ENCODE data around the gene TYROBP. TPM values are rescaled to one million over a fixed set of nuclear protein-coding genes. Genes with fewer than 3 reads are reported as not detected.

TYROBP gene
- polyA plus RNA-seq, 2 of the 4 experiments (the other 2 are of a cell fraction) = 0.21 TPM; not detected in 1

DNA sequence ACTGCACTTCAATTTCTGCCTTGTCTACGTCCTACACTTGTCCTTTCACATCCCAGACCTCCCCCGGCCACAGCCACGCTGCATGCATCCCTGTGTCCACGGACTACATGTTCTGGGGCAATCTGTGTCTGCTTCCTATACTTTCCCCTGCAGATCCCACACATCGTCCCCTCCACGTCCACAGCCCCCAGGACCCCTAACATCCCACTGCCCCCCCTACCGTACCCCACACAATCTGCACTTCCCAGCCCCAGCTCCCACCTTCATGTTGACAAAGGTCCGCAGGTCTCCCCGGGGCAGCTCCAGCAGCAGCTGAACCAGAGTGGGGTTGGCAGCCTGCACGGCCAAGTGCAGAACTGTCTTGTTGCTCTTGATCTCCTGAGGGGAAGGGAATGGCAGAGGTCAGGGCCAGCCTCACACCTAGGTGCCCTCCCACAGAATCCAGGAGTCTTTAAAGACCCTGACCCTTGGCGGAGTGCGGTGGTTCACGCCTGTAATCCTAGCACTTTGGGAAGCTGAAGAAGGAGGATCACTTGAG is 17.9 kb downstream of the TYROBP start:
- Histone ChIP-seq H3K27ac (no peak overlapping the region), H3K4me3 (no peak overlapping the region), H3K4me2 (no peak overlapping the region), H3K4me1 (no peaks in the 10 kb centered on the region), H3K9me3 (no peaks in the 10 kb centered on the region)
- no peak for DNase-seq (ENCODE audit: low read depth in 1 of 2, low spot score in 1 of 2)
- TF ChIP-seq ZNF302 (CRISPR knock-in tag; IDR thresholded peaks at IDR 0.05) = no peak
- no peak for TF ChIP-seq EP300 (IDR thresholded peaks at IDR 0.05)
- TF ChIP-seq USF2 (IDR thresholded peaks at IDR 0.05) = no peak
- no peak for TF ChIP-seq POLR2AphosphoS2 (conservative IDR thresholded peaks at IDR 0.05; ENCODE audit: low read length)
- 92% methylated on average over 13 of the region's 13 CpGs for WGBS (ENCODE audit: missing lambda C conversion rate)
- peak; percentile 28 to 46; a peak in 1 of 6 replicates for ATAC-seq
- ChIA-PET POLR2A (interaction anchor here (0.6 kb wide), 1 partner anchor 526 kb away, joined by 4 read pairs; no protein-coding TSS in a partner anchor), CTCF (interaction anchor here (0.6 to 17.6 kb wide), 7 partner anchors 7 to 1588 kb away, joined by 3 to 402 read pairs (median 3); no protein-coding TSS in a partner anchor)
- FAIRE-seq = no peak

DNA sequence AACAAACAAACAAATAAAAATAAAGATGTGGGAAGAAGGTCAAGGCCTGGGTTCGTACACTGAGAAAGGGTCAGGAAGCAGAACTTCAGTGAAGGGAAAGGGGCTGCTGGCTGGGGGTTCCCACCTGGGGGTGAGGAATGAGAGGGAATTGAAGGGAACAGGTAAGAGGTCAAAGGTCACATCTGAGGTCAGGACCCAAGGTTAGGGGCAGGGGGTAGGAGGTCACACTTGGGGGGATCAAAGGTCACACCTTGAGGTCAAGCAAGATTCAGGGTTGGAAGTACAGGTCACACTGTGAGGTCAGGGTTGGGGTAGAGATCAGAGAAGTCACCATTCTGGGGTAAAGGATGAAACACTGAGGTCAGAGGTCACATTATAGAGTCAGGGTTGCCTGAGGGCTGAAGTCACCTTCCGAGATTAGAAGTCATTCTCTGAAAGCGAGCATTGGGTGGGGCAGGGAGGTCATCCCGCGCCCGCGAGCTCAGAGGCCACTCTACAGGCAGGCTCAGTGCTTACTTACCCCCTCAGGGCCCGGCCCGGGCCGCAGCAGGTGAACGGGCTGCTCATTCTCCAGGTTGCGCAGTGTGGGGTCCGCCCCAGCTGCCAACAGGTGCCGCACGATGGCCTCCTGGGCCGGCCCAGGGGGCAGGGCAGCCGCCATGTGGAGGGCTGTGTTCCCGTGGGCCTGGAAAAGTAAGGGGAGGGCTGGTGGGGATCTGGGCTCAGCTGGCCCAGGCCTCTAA is 18.6 kb downstream of the TYROBP start:
- FAIRE-seq (no peak), ATAC-seq (peak; percentile 13 to 28; a peak in 5 of 6 replicates), DNase-seq (ENCODE audit: low read depth in 1 of 2, low spot score in 1 of 2) (no peak)
- no peaks in the 10 kb centered on the region for H3K4me1 ChIP-seq
- no peak overlapping the region for H3K27ac ChIP-seq
- no peak overlapping the region for H3K4me2 ChIP-seq
- no peak for TF ChIP-seq CBX8 (IDR thresholded peaks at IDR 0.05)
- TF ChIP-seq ESRRA (IDR thresholded peaks at IDR 0.05; ENCODE audit: borderline replicate concordance, low read length) = peak; percentile 14; the same call in 1 of the 2 replicates
- CTCF ChIA-PET = interaction anchor here (0.6 to 17.6 kb wide), 9 partner anchors 7 to 1587 kb away, joined by 3 to 402 read pairs (median 4); no protein-coding TSS in a partner anchor
- H3K9me3 ChIP-seq = no peaks in the 10 kb centered on the region
- WGBS (ENCODE audit: missing lambda C conversion rate) = 94% methylated on average over 18 of the region's 18 CpGs
- H3K4me3 ChIP-seq = no peak overlapping the region
- POLR2A ChIA-PET = interaction anchor here (0.6 kb wide), 1 partner anchor 527 kb away, joined by 4 read pairs; no protein-coding TSS in a partner anchor

DNA sequence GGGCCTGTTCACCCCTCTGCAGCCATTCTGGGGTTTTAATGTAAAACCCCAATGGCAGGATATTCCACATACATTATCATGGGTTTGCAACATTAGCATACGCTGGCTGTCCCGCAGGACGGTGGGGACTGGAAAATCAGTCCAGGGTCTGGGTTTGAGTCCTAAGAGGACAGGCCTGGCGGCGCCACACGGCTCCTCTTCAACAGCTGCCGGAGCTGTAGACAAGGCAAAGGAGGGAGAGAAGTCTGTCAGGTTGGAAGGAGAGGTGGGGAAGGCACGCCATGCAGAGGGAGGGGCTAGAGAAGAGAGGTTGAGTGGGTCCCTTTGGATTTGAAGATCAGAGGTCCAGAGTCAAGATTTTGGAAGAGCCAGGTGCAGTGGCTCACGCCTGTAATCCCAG is 19.7 kb downstream of the TYROBP start:
- 91% methylated on average over 9 of the region's 9 CpGs for WGBS (ENCODE audit: missing lambda C conversion rate)
- Histone ChIP-seq H3K9me3 (no peaks in the 10 kb centered on the region), H3K27ac (no peak overlapping the region), H3K4me2 (no peak overlapping the region), H3K4me1 (no peaks in the 10 kb centered on the region), H3K4me3 (no peak overlapping the region)
- ChIA-PET CTCF (interaction anchor here (1.3 to 17.6 kb wide), 3 partner anchors 22 to 40 kb away, joined by 3 to 402 read pairs (median 5); no protein-coding TSS in a partner anchor), POLR2A (no interaction called here)
- FAIRE-seq = no peak
- DNase-seq (ENCODE audit: low read depth in 1 of 2, low spot score in 1 of 2) = no peak
- no peak for TF ChIP-seq NPAS2 (CRISPR knock-in tag; IDR thresholded peaks at IDR 0.05; ENCODE audit: borderline replicate concordance)
- TF ChIP-seq JUN (IDR thresholded peaks at IDR 0.05) = no peak
- TF ChIP-seq TP53 (CRISPR knock-in tag; IDR thresholded peaks at IDR 0.05) = no peak
- TF ChIP-seq ATOH8 (CRISPR knock-in tag; IDR thresholded peaks at IDR 0.05; ENCODE audit: low read depth) = no peak
- TF ChIP-seq KDM1A (IDR thresholded peaks at IDR 0.05; ENCODE audit: low read depth) = no peak
- no peak for TF ChIP-seq CHD4 (IDR thresholded peaks at IDR 0.05; ENCODE audit: borderline replicate concordance)
- TF ChIP-seq ZNF302 (CRISPR knock-in tag; IDR thresholded peaks at IDR 0.05) = no peak
- no peak for ATAC-seq

GRCh38 chr19:35887197-35887596 is 20.9 kb downstream of the TYROBP start:
- no peak overlapping the region for H3K4me2 ChIP-seq
- no peak overlapping the region for H3K27ac ChIP-seq
- POLR2A ChIA-PET = no interaction called here
- DNase-seq (ENCODE audit: low read depth in 1 of 2, low spot score in 1 of 2) (no peak), ATAC-seq (no peak), FAIRE-seq (no peak)
- 95% methylated on average over 5 of the region's 5 CpGs for whole genome bisulfite sequencing (ENCODE audit: missing lambda C conversion rate)
- no peaks in the 10 kb centered on the region for H3K9me3 ChIP-seq
- no peak for TF ChIP-seq HOXB5 (CRISPR knock-in tag; IDR thresholded peaks at IDR 0.05)
- TF ChIP-seq, protein P1, sequence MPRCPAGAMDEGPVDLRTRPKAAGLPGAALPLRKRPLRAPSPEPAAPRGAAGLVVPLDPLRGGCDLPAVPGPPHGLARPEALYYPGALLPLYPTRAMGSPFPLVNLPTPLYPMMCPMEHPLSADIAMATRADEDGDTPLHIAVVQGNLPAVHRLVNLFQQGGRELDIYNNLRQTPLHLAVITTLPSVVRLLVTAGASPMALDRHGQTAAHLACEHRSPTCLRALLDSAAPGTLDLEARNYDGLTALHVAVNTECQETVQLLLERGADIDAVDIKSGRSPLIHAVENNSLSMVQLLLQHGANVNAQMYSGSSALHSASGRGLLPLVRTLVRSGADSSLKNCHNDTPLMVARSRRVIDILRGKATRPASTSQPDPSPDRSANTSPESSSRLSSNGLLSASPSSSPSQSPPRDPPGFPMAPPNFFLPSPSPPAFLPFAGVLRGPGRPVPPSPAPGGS (IDR thresholded peaks at IDR 0.05) = no peak
- no peak for TF ChIP-seq SREBF2 (IDR thresholded peaks at IDR 0.05)
- no peak for TF ChIP-seq PHF8 (IDR thresholded peaks at IDR 0.05; ENCODE audit: borderline replicate concordance, low read depth)
- TF ChIP-seq ESRRA (IDR thresholded peaks at IDR 0.05; ENCODE audit: borderline replicate concordance, low read length) = no peak
- H3K4me3 ChIP-seq = no peak overlapping the region
- no peaks in the 10 kb centered on the region for H3K4me1 ChIP-seq
- CTCF ChIA-PET = interaction anchor here (0.7 to 17.6 kb wide), 3 partner anchors 41 to 331 kb away, joined by 3 to 402 read pairs (median 6); no protein-coding TSS in a partner anchor
